OCI-LY3 (cell line): Measurements from ENCODE around the gene ZNF846.

Experiments used
- H2AFZ ChIP-seq: fragments of 200-600, 300-600 bp; shearing (Covaris generic); 2 replicates; pipeline ENCODE4 v1.6.0; 2014; ENCODE audit warnings: antibody characterized with exemption, low read depth, low read length
- H3K27ac ChIP-seq: fragments of 200-600, 300-600 bp; sonication (generic); 2 replicates; pipeline ENCODE4 v1.5.1; 2014; ENCODE audit warnings: mild to moderate bottlenecking, low read length, moderate library complexity, mixed read lengths
- H3K27me3 ChIP-seq: fragments of 200-600, 300-600 bp; sonication (generic); 2 replicates; pipeline ENCODE4 v1.6.1; 2014; ENCODE audit warnings: low read depth, low read length, mixed read lengths
- H3K36me3 ChIP-seq: fragments of 200-600, 300-600 bp; sonication (generic); replicated peaks from 2 replicates; pipeline ENCODE3; 2014; ENCODE audit warnings: low read depth, low read length, mixed read lengths
- H3K4me1 ChIP-seq: fragments of 300-600, 200-600 bp; sonication (generic); 2 replicates; pipeline ENCODE4 v1.6.1; 2014; ENCODE audit warnings: low read length, mixed read lengths
- H3K4me2 ChIP-seq: fragments of 200-600, 300-600 bp; sonication (generic); 2 replicates; pipeline ENCODE4 v1.6.1; 2014; ENCODE audit warnings: low read length, mixed read lengths
- H3K4me3 ChIP-seq: fragments of 300-600, 200-600 bp; sonication (generic); 2 replicates; pipeline ENCODE4 v1.5.1; 2014; ENCODE audit warnings: antibody characterized with exemption, mild to moderate bottlenecking, low read length, moderate library complexity
- H3K79me2 ChIP-seq: fragments of 300-600, 200-600 bp; shearing (Covaris generic); 2 replicates; pipeline ENCODE4 v1.6.1; 2014; ENCODE audit warnings: mild to moderate bottlenecking, low read length, mixed read lengths
- H3K9ac ChIP-seq: fragments of 300-600, 200-600 bp; shearing (Covaris generic); 2 replicates; pipeline ENCODE4 v1.6.0; 2014; ENCODE audit warnings: mild to moderate bottlenecking, low read length, moderate library complexity
- H3K9me3 ChIP-seq: fragments of 200-600, 300-600 bp; shearing (Covaris generic); 2 replicates; pipeline ENCODE4 v1.6.1; 2014; ENCODE audit warnings: low read length, mixed read lengths; ENCODE audit not compliant: insufficient read depth
- H4K20me1 ChIP-seq: fragments of 200-600, 300-600 bp; sonication (generic); 2 replicates; pipeline ENCODE4 v1.6.1; 2016; ENCODE audit warnings: low read length, mixed read lengths; ENCODE audit not compliant: insufficient read depth
- EZH2phosphoT487 ChIP-seq: fragments of 200-600 bp; shearing (Covaris generic); IDR thresholded peaks from 2 replicates; pipeline ENCODE4 v1.6.1; 2018; ENCODE audit warnings: antibody characterized with exemption, mixed run types, low read depth
- TF ChIP-seq, protein P1 (sequence below): fragments of 200-600, 300-600 bp; sonication (generic); IDR thresholded peaks from 2 replicates; pipeline ENCODE4 v1.5.1; 2014; ENCODE audit warnings: antibody characterized with exemption, low read length, low read depth

ZNF846 gene

DNA sequence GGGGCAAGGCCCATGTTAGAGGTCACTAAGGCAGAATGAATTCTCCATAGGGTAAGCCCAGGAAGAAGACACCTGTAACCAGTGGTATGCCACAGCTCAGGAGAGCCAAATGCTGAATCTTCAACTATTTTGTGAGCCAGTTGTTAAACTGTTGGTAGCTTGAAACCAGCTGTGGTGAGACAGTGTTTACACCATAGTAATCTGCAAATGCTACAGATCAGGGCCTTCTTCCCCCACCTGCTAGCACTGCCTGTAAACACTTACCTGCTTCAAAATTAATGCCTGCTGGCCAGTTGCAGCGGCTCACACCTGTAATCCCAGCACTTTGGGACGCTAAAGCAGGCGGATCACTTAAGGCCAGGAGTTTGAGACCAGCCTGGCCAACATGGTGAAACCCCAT is 38.3 kb upstream of the ZNF846 start:
- Histone ChIP-seq H2AFZ (no peak overlapping the region), H3K9ac (no peak overlapping the region), H3K9me3 (no peaks in the 10 kb centered on the region), H4K20me1 (no peaks in the 10 kb centered on the region), H3K36me3 (peaks cover 28% of the 10 kb centered on the region), H3K79me2 (no peaks in the 10 kb centered on the region), H3K27ac (no peak overlapping the region), H3K4me3 (no peak overlapping the region), H3K4me1 (no peaks in the 10 kb centered on the region), H3K4me2 (no peak overlapping the region), H3K27me3 (no peaks in the 10 kb centered on the region)
- TF ChIP-seq, protein P1, sequence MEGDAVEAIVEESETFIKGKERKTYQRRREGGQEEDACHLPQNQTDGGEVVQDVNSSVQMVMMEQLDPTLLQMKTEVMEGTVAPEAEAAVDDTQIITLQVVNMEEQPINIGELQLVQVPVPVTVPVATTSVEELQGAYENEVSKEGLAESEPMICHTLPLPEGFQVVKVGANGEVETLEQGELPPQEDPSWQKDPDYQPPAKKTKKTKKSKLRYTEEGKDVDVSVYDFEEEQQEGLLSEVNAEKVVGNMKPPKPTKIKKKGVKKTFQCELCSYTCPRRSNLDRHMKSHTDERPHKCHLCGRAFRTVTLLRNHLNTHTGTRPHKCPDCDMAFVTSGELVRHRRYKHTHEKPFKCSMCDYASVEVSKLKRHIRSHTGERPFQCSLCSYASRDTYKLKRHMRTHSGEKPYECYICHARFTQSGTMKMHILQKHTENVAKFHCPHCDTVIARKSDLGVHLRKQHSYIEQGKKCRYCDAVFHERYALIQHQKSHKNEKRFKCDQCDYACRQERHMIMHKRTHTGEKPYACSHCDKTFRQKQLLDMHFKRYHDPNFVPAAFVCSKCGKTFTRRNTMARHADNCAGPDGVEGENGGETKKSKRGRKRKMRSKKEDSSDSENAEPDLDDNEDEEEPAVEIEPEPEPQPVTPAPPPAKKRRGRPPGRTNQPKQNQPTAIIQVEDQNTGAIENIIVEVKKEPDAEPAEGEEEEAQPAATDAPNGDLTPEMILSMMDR = no peak
- TF ChIP-seq EZH2phosphoT487 = no peak

DNA sequence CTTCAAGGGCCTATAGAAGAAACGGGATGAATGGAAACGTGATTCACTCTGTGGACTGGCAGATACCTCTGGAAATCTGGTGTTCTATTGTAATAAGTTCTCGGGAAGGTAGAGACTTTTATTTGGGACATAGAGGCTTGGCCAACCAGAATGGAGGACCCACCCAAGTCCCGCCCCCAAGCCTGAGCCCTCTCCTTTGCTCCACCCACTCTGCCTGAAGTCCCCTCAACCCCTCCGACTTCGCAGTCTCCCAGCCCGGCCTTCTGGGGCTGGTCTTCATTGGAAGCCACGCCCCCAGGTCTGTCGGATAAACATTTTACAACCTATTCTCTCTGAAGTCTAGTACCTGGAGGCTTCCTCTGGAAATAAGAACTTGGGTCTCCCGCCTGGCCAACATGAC is 33.4 kb upstream of the ZNF846 start:
- TF ChIP-seq, protein P1 = no peak
- TF ChIP-seq EZH2phosphoT487 = no peak

DNA sequence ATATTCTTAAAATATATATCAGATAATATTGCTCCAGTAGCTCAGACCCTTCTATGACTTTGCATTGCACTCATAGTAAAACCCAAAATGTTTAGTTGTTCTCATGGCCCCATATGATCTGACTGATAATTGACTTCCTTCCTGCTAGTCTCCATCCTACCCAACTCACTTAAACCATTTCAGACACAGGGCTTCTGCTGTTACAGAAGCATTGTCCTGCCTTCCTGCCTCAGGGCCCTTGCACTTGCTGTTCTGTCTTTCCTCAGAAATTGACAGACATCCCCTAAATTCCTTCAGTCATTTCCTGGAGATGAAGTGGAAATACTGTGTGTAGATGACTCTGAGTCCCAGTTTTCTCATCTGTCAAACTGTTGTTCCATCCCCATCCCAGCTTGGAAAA is 30.6 kb upstream of the ZNF846 start:
- no peak overlapping the region for H3K4me2 ChIP-seq
- no peak for TF ChIP-seq EZH2phosphoT487
- TF ChIP-seq, protein P1 = no peak
- no peaks in the 10 kb centered on the region for H3K79me2 ChIP-seq

More for the DNA sequence above, 33.4 kb upstream of the ZNF846 start:
- H2AFZ ChIP-seq = no peak overlapping the region
- no peak overlapping the region for H3K4me2 ChIP-seq
- no peaks in the 10 kb centered on the region for H3K79me2 ChIP-seq
- no peaks in the 10 kb centered on the region for H3K4me1 ChIP-seq
- H3K9me3 ChIP-seq = no peaks in the 10 kb centered on the region
- no peaks in the 10 kb centered on the region; the same call in 1 of the 2 replicates for H4K20me1 ChIP-seq
- peaks cover 4% of the 10 kb centered on the region for H3K36me3 ChIP-seq
- no peak overlapping the region for H3K27ac ChIP-seq
- H3K9ac ChIP-seq = no peak overlapping the region
- H3K27me3 ChIP-seq = no peaks in the 10 kb centered on the region
- no peak overlapping the region for H3K4me3 ChIP-seq

DNA sequence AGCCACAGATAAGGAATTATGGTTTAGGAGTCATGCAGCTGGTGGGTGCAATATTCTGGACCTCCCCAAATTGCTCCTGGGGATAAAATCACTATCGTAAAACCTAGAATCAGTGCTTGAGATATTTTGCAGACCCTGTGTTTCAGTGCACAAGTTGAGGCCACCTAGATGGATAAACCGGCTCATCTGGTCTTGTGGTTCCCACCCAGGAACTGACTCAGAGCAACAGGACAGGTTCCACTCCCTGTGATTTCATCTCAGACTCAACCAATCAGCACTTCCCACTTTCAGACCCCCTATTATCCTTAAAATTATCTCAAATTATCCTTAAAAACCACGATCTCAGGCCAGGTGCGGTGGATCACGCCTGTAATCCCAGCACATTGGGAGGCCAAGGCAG is 29.3 kb upstream of the ZNF846 start:
- Histone ChIP-seq H3K79me2 (no peaks in the 10 kb centered on the region), H3K9ac (no peak overlapping the region), H2AFZ (no peak overlapping the region), H3K4me3 (no peak overlapping the region), H3K9me3 (no peaks in the 10 kb centered on the region), H3K4me1 (0 out of 2 replicates have a peak, but pooled peaks cover 4% of the 10 kb centered on the region), H3K36me3 (no peaks in the 10 kb centered on the region), H4K20me1 (no peaks in the 10 kb centered on the region; the same call in 1 of the 2 replicates), H3K27ac (no peak overlapping the region), H3K4me2 (no peak overlapping the region), H3K27me3 (no peaks in the 10 kb centered on the region)
- TF ChIP-seq, protein P1 = no peak
- TF ChIP-seq EZH2phosphoT487 = no peak

More for the DNA sequence above, 30.6 kb upstream of the ZNF846 start:
- Histone ChIP-seq H4K20me1 (no peaks in the 10 kb centered on the region; the same call in 1 of the 2 replicates), H3K9me3 (no peaks in the 10 kb centered on the region), H3K4me1 (0 out of 2 replicates have a peak, but pooled peaks cover 4% of the 10 kb centered on the region), H3K4me3 (no peak overlapping the region), H2AFZ (no peak overlapping the region), H3K27me3 (no peaks in the 10 kb centered on the region), H3K36me3 (no peaks in the 10 kb centered on the region), H3K9ac (no peak overlapping the region), H3K27ac (no peak overlapping the region)
